ENCODE results near the gene TAF8. TPM values are rescaled to one million over a fixed set of nuclear protein-coding genes. Genes with fewer than 3 reads are reported as not detected.

The TAF8 gene
- total RNA-seq, 1 experiment from 2014 or later = 38.4 TPM

DNA sequence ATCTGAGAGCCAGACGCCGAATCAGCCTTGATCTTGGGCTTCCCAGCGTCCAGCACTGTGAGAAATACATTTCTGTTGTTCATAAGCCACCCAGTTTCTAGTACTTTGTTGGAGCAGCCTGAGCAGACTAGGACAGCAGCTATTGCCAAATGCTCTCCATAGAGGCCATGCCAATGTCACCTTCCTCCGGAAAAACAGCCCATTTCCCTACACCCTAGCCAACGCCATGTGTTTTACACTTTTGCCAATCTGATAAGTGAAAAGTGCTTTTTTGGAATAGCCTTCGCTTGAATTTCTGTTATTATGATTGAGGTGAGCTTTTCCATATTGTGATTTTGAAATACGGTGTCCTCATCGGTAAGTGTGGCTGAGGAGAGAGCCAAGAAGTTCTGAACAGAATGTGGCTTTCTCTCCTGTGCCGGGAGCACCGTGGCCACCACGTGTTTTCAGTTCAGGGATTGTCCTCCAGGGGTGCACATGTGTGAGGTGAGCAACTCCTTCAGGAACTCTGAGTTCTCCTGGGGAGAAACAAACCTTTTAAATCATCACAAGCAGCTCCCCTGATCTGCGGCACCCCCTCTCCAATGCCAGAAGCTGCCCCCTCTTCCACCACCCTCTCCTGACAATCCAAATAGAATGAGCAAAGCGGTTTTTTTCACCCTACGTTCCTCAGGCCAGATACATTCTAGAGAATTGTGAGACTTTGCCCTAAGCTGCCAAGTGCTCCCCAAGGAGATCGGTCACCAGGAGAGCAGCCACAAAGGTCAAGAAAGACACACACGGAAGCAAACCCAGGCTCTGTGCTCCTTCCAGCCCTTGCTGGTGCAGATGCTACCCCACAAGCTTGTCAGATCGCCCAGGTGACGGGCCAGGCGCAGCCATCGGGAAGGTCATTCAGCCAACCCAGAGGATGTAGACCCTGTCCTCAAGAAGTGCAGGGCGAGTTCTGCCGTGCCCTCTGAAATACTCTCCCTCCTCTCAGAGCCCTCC, 36.0 kb downstream of the TAF8 start:
- DNase-seq = no peak
- CTCF ChIA-PET = interaction anchor here (0.5 to 0.6 kb wide), 2 partner anchors 32 to 129 kb away, joined by 7 to 15 read pairs; no protein-coding TSS in a partner anchor
- H3K27me3 ChIP-seq (ENCODE audit: insufficient read depth, low read depth) = no peaks in the 10 kb centered on the region
- no TSS peak for BruUV-seq (replicated peaks)
- H3K27ac ChIP-seq = peak overlapping the region; percentile 78
- no peaks in the 10 kb centered on the region for H3K9me3 ChIP-seq (ENCODE audit: insufficient read depth, low read depth)
- no peaks in the 10 kb centered on the region for H4K20me1 ChIP-seq (ENCODE audit: insufficient read depth)
- no peak overlapping the region for H3K4me3 ChIP-seq
- H2AFZ ChIP-seq = no peak overlapping the region
- H3K79me2 ChIP-seq (ENCODE audit: low read depth) = no peaks in the 10 kb centered on the region
- intact Hi-C loops (cut with micrococcal nuclease; ENCODE audit: unreplicated experiment) = no loop called here
- peaks cover 31% of the 10 kb centered on the region for H3K4me1 ChIP-seq (replicated peaks; ENCODE audit: insufficient read depth)
- H3K36me3 ChIP-seq (ENCODE audit: low read depth) = no peaks in the 10 kb centered on the region
- H3F3A ChIP-seq (ENCODE audit: insufficient read depth, low read depth) = peaks cover 41% of the 10 kb centered on the region; the same call in 1 of the 2 replicates
- 0 out of 2 replicates have a peak overlapping the region, but pooled peaks have one; percentile 64 for H3K4me2 ChIP-seq
- no peaks in the 10 kb centered on the region for H3K9me2 ChIP-seq (ENCODE audit: insufficient read depth)
- TF ChIP-seq EZH2 (IDR thresholded peaks at IDR 0.05; ENCODE audit: low read depth) = no peak
- TF ChIP-seq, protein P1, sequence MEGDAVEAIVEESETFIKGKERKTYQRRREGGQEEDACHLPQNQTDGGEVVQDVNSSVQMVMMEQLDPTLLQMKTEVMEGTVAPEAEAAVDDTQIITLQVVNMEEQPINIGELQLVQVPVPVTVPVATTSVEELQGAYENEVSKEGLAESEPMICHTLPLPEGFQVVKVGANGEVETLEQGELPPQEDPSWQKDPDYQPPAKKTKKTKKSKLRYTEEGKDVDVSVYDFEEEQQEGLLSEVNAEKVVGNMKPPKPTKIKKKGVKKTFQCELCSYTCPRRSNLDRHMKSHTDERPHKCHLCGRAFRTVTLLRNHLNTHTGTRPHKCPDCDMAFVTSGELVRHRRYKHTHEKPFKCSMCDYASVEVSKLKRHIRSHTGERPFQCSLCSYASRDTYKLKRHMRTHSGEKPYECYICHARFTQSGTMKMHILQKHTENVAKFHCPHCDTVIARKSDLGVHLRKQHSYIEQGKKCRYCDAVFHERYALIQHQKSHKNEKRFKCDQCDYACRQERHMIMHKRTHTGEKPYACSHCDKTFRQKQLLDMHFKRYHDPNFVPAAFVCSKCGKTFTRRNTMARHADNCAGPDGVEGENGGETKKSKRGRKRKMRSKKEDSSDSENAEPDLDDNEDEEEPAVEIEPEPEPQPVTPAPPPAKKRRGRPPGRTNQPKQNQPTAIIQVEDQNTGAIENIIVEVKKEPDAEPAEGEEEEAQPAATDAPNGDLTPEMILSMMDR (conservative IDR thresholded peaks at IDR 0.05) = no peak; the same call in 1 of the 2 replicates
- POLR2A ChIA-PET (ENCODE audit: unreplicated experiment) = interaction anchor here (0.6 kb wide), 1 partner anchor 30 kb away, joined by 3 read pairs; no protein-coding TSS in a partner anchor

DNA sequence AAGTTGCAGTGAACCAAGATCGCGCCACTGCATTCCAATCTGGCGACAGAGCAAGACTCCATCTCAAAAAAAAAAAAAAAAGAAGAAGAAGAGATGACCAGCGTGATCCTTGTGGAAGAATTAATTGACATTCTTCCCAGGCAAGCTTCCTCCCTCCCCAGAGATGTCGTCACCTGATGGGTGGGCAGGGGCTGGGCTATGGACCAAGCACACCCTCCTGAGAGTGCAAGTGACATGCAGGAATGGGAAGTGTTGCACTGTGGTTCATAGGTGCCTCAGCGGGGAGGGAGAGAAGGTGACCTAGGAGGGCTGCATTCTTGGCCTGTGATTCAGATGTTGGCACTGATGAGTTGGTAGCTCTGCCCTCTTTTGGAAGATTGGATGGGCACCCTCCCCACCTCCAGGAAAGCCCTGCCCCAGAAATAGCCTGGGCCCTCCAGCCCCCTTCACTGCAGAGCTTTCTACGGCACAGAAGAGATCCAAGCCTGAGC, 37.8 kb downstream of the TAF8 start:
- no peak overlapping the region for H3K4me3 ChIP-seq
- CTCF ChIA-PET = interaction anchor here (0.6 to 0.9 kb wide), 2 partner anchors 31 to 126 kb away, joined by 3 read pairs; no protein-coding TSS in a partner anchor
- H3K9me2 ChIP-seq (ENCODE audit: insufficient read depth) = no peaks in the 10 kb centered on the region
- no peak overlapping the region; the same call in 1 of the 2 replicates for H2AFZ ChIP-seq
- H3K4me1 ChIP-seq (replicated peaks; ENCODE audit: insufficient read depth) = peaks cover 40% of the 10 kb centered on the region
- peaks cover 41% of the 10 kb centered on the region; the same call in 1 of the 2 replicates for H3F3A ChIP-seq (ENCODE audit: insufficient read depth, low read depth)
- POLR2A ChIA-PET (ENCODE audit: unreplicated experiment) = interaction anchor here (0.5 to 1.0 kb wide), 10 partner anchors 10 to 364 kb away, joined by 3 to 17 read pairs (median 4); partner anchors contain the start of genes C6orf132 and TRERF1
- H3K9me3 ChIP-seq (ENCODE audit: insufficient read depth, low read depth) = no peaks in the 10 kb centered on the region
- H3K36me3 ChIP-seq (ENCODE audit: low read depth) = no peaks in the 10 kb centered on the region
- TF ChIP-seq EZH2 (IDR thresholded peaks at IDR 0.05; ENCODE audit: low read depth) = no peak
- TF ChIP-seq, protein P1 (conservative IDR thresholded peaks at IDR 0.05) = no peak
- H3K4me2 ChIP-seq = peak overlapping the region; percentile 64; the same call in 1 of the 2 replicates
- intact Hi-C loops (cut with micrococcal nuclease; ENCODE audit: unreplicated experiment) = loop anchor here (1.0 to 2.0 kb wide), 3 partner anchors 11 to 55 kb away; partner anchors contain the start of gene C6orf132
- no peaks in the 10 kb centered on the region for H3K27me3 ChIP-seq (ENCODE audit: insufficient read depth, low read depth)
- H3K79me2 ChIP-seq (ENCODE audit: low read depth) = no peaks in the 10 kb centered on the region
- DNase-seq = peak; percentile 90 to 95
- H4K20me1 ChIP-seq (ENCODE audit: insufficient read depth) = no peaks in the 10 kb centered on the region
- BruUV-seq (replicated peaks) = no TSS peak
- peak overlapping the region; percentile 78 for H3K27ac ChIP-seq

Data from PC-9 (cell line).